Gastrocnemius medialis (tissue), 4 donors: Measurements from ENCODE around the gene BRCA1.

Experiments
- CTCF ChIP-seq, 5 experiments: fragments of 450-650 bp in 3 of 5; fragments of 200-600 bp in 2 of 5; sonication (generic) in 2 of 5; IDR thresholded peaks in 4 of 5; conservative IDR thresholded peaks in 1 of 5; 1 replicate in 4 of 5; 2 replicates in 1 of 5; pipeline ENCODE4 v1.5.1; 2016 to 2019; ENCODE audit warnings: antibody characterized with exemption in 5 of 5, mild to moderate bottlenecking in 3 of 5, moderate library complexity in 3 of 5
- POLR2A ChIP-seq, 2 donors: fragments of 450-650 bp; IDR thresholded peaks; one replicate each; pipeline ENCODE4 v1.6.1; 2017; ENCODE audit warnings: antibody characterized with exemption in 2 of 2, mild to moderate bottlenecking in 2 of 2, moderate library complexity in 2 of 2

DNA sequence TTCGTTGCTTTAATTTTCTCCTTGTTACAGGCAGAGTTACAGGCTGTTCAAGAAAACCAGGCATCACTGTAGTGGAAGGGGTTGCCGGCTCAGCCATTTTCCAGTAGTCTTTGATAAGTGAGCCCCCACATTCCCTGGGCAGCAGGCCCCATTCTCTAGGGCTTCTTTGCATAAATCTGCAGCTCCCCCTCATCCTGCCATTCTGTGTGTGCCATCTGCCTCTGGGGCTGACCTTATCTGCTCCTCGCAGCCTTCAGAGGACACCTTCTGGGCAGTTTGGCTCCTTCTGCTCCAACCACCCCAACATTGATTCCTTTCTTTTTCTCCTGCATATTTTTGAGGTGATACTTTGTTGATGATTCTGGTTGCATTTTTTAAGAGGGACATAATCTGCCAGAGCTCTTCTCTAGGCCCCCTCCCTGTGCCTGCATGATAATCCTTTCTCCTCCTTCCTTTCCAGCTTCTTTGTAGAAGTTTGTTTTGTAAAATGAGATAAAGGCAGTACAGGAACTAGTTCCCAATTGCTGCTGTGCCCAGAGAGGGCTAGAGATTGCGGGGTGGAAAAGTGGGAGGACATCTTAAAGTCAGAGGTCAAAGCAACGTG lies 83.0 kb downstream of the BRCA1 start:
- no peak for TF ChIP-seq CTCF (IDR thresholded peaks at IDR 0.05 in 4 of 5, conservative IDR thresholded peaks at IDR 0.05 in 1 of 5)
- no peak for TF ChIP-seq POLR2A (IDR thresholded peaks at IDR 0.05)
